ENCODE measurements around the gene LCN9. TPM values are rescaled to one million over a fixed set of nuclear protein-coding genes. Genes with fewer than 3 reads are reported as not detected.

The LCN9 gene
- total and polyA plus RNA-seq, 2 of the 4 experiments (the other 2 are of a cell fraction) = not detected

GRCh38 chr9:135641745-135642144, 21.4 kb upstream of the LCN9 start:
- BruUV-seq (replicated peaks) = no TSS peak
- H2BK120ac ChIP-seq (ENCODE audit: low read depth, low read length) = no peak overlapping the region
- intact Hi-C loops (cut with micrococcal nuclease) = no loop called here

More at GRCh38 chr9:135641745-135642144, 21.4 kb upstream of the LCN9 start:
- DNase-seq (peak; percentile 8), ATAC-seq (ENCODE audit: low read depth) (no peak)
- H3K36me3 ChIP-seq (ENCODE audit: control insufficient read depth, insufficient read depth, low read length) = no peaks in the 10 kb centered on the region
- no peak overlapping the region for H2BK5ac ChIP-seq (ENCODE audit: low read depth, low read length, poor library complexity, severe bottlenecking)
- H3K9ac ChIP-seq (ENCODE audit: low read depth, low read length) = no peak overlapping the region
- H3K56ac ChIP-seq (ENCODE audit: extremely low read depth, insufficient read depth, low read length) = no peak overlapping the region
- TF ChIP-seq BHLHE40 (IDR thresholded peaks at IDR 0.05; ENCODE audit: low read depth, low read length) (no peak), SMC3 (IDR thresholded peaks at IDR 0.05; ENCODE audit: low read depth, low read length) (no peak), CEBPB (IDR thresholded peaks at IDR 0.05; ENCODE audit: low read depth, low read length) (no peak), MAZ (IDR thresholded peaks at IDR 0.05; ENCODE audit: borderline replicate concordance, low read depth, low read length) (no peak), MAFK (IDR thresholded peaks at IDR 0.05; ENCODE audit: low read depth, low read length) (no peak), NFE2L2 (IDR thresholded peaks at IDR 0.05; ENCODE audit: low read depth, low read length) (no peak), FOS (IDR thresholded peaks at IDR 0.05; ENCODE audit: low read depth, low read length) (no peak), CTCF (conservative IDR thresholded peaks at IDR 0.05; ENCODE audit: low read depth, low read length) (no peak), RCOR1 (IDR thresholded peaks at IDR 0.05; ENCODE audit: insufficient replicate concordance, low read length) (no peak), MXI1 (IDR thresholded peaks at IDR 0.05; ENCODE audit: borderline replicate concordance, low read depth, low read length) (no peak), USF2 (IDR thresholded peaks at IDR 0.05; ENCODE audit: low read depth, low read length) (no peak), RFX5 (IDR thresholded peaks at IDR 0.05; ENCODE audit: low read depth, low read length) (no peak)
- TF ChIP-seq, protein P1, sequence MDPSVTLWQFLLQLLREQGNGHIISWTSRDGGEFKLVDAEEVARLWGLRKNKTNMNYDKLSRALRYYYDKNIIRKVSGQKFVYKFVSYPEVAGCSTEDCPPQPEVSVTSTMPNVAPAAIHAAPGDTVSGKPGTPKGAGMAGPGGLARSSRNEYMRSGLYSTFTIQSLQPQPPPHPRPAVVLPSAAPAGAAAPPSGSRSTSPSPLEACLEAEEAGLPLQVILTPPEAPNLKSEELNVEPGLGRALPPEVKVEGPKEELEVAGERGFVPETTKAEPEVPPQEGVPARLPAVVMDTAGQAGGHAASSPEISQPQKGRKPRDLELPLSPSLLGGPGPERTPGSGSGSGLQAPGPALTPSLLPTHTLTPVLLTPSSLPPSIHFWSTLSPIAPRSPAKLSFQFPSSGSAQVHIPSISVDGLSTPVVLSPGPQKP (IDR thresholded peaks at IDR 0.05; ENCODE audit: borderline replicate concordance, low read depth, low read length) = no peak
- POLR2A ChIA-PET (ENCODE audit: unreplicated experiment) = no interaction called here
- dilution Hi-C loops (cut with HindIII; ENCODE audit: low sequenced_read_pairs, unreplicated experiment) (no loop called here), in situ Hi-C loops (cut with MboI; ENCODE audit: low sequenced_read_pairs) (no loop called here)
- H3K27me3 ChIP-seq (ENCODE audit: control insufficient read depth, insufficient read depth, low read length) = no peaks in the 10 kb centered on the region
- no peak overlapping the region for H3K4me2 ChIP-seq (ENCODE audit: low read depth, low read length)
- no peak overlapping the region for H3K23ac ChIP-seq (ENCODE audit: low read depth, low read length)
- H4K8ac ChIP-seq (ENCODE audit: low read depth in 2 of 2, low read length in 2 of 2) = no peak overlapping the region
- H3K27ac ChIP-seq (ENCODE audit: insufficient read depth, low read length) = no peak overlapping the region
- H3K14ac ChIP-seq (replicated peaks; ENCODE audit: low read depth, low read length) = no peak overlapping the region
- no peak overlapping the region for H3K4ac ChIP-seq (ENCODE audit: low read depth, low read length)
- no peak overlapping the region for H3K4me3 ChIP-seq (ENCODE audit: insufficient read depth, low read depth, low read length)
- no peak overlapping the region for H2BK15ac ChIP-seq (ENCODE audit: low read depth, low read length)
- H3K9me3 ChIP-seq (ENCODE audit: control insufficient read depth, insufficient read depth, low read length) = peaks cover 5% of the 10 kb centered on the region
- no peak overlapping the region for H2AK5ac ChIP-seq (ENCODE audit: low read depth, low read length)
- H4K5ac ChIP-seq (ENCODE audit: low read depth, low read length) = no peak overlapping the region
- H2AFZ ChIP-seq (replicated peaks; ENCODE audit: low read length, poor library complexity) = no peak overlapping the region
- H3K79me1 ChIP-seq (ENCODE audit: low read depth in 1 of 2, low read length in 2 of 2) = no peaks in the 10 kb centered on the region
- CTCF ChIA-PET = interaction anchor here (1.2 kb wide), 1 partner anchor 10 kb away, joined by 5 read pairs; no protein-coding TSS in a partner anchor
- H3K18ac ChIP-seq (ENCODE audit: low read depth, low read length) = no peak overlapping the region
- no peak overlapping the region for H4K91ac ChIP-seq (ENCODE audit: insufficient read depth, low read depth, low read length)
- no peaks in the 10 kb centered on the region for H4K20me1 ChIP-seq (ENCODE audit: insufficient read depth, low read length)
- no peaks in the 10 kb centered on the region for H3K4me1 ChIP-seq (ENCODE audit: control insufficient read depth, insufficient read depth, low read length)
- no peak overlapping the region for H2AK9ac ChIP-seq (replicated peaks; ENCODE audit: low read depth, low read length, poor library complexity)
- no peaks in the 10 kb centered on the region for H3K9me1 ChIP-seq (ENCODE audit: insufficient read depth, low read length)
- no peak overlapping the region for H2BK20ac ChIP-seq (ENCODE audit: low read depth, low read length)
- no CpG with 5 or more reads among the region's 8 CpGs for WGBS, 2 experiments (ENCODE audit: extremely low coverage in 2 of 2, insufficient read length in 1 of 2)
